Stomach smooth muscle (tissue), 2 donors: ENCODE data around the gene C1orf210.

ENCODE experiments used
- H3K27ac ChIP-seq: one replicate; pipeline ENCODE4 v1.7.0; 2013; ENCODE audit warnings: mild to moderate bottlenecking, low read length, inconsistent platforms
- H3K27me3 ChIP-seq, 2 donors: one replicate each; pipeline ENCODE4 v1.7.0; 2013; ENCODE audit warnings: low read length in 2 of 2; ENCODE audit not compliant: insufficient read depth in 2 of 2, control insufficient read depth in 1 of 2
- H3K36me3 ChIP-seq, 2 donors: one replicate each; pipeline ENCODE4 v1.7.0; 2013; ENCODE audit warnings: low read length in 2 of 2; ENCODE audit not compliant: control insufficient read depth in 2 of 2, insufficient read depth in 2 of 2
- H3K4me1 ChIP-seq: one replicate; pipeline ENCODE4 v1.7.0; 2013; ENCODE audit warnings: low read length; ENCODE audit not compliant: control insufficient read depth, insufficient read depth
- H3K4me3 ChIP-seq, 2 donors: one replicate each; pipeline ENCODE4 v1.7.0; 2013; ENCODE audit warnings: low read length in 2 of 2
- H3K9ac ChIP-seq, 2 donors: one replicate each; pipeline ENCODE4 v1.7.0; 2013; ENCODE audit warnings: low read length in 2 of 2, mild to moderate bottlenecking in 1 of 2
- H3K9me3 ChIP-seq, 2 donors: one replicate each; pipeline ENCODE4 v1.7.0; 2013; ENCODE audit warnings: low read length in 2 of 2; ENCODE audit not compliant: control insufficient read depth in 2 of 2
- donor health status: healthy.
- donor health status: Pancreatic carcinoma.

C1orf210 gene

GRCh38 chr1:43292679-43293078 lies 7.3 kb upstream of the C1orf210 start:
- Histone ChIP-seq H3K36me3 (no peaks in the 10 kb centered on the region), H3K9ac (no peak overlapping the region), H3K27me3 (no peaks in the 10 kb centered on the region), H3K27ac (no peak overlapping the region), H3K4me3 (no peak overlapping the region), H3K4me1 (peaks cover 9% of the 10 kb centered on the region), H3K9me3 (no peaks in the 10 kb centered on the region)

DNA sequence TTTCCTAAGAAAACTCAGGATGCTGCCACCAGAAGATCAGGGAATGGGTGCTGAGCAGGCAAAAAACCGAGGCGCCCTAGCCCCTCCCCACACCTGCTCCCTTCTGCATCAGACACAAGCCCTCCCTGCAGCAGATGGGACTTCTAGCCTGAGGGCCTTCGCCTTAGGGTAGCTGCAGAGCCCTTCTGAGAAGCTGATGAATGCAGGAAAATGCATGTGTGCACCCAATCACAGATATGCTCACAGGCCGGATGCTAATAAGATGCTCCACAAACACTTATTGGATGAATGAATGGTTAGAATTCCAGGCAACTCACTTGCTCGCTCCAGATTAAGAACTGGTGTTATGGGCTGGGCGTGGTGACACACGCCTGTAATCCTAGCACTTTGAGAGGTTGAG lies 6.8 kb upstream of the C1orf210 start:
- Histone ChIP-seq H3K27me3 (no peaks in the 10 kb centered on the region), H3K4me1 (peaks cover 9% of the 10 kb centered on the region), H3K9ac (no peak overlapping the region), H3K4me3 (no peak overlapping the region), H3K36me3 (no peaks in the 10 kb centered on the region), H3K9me3 (no peaks in the 10 kb centered on the region), H3K27ac (no peak overlapping the region)

DNA sequence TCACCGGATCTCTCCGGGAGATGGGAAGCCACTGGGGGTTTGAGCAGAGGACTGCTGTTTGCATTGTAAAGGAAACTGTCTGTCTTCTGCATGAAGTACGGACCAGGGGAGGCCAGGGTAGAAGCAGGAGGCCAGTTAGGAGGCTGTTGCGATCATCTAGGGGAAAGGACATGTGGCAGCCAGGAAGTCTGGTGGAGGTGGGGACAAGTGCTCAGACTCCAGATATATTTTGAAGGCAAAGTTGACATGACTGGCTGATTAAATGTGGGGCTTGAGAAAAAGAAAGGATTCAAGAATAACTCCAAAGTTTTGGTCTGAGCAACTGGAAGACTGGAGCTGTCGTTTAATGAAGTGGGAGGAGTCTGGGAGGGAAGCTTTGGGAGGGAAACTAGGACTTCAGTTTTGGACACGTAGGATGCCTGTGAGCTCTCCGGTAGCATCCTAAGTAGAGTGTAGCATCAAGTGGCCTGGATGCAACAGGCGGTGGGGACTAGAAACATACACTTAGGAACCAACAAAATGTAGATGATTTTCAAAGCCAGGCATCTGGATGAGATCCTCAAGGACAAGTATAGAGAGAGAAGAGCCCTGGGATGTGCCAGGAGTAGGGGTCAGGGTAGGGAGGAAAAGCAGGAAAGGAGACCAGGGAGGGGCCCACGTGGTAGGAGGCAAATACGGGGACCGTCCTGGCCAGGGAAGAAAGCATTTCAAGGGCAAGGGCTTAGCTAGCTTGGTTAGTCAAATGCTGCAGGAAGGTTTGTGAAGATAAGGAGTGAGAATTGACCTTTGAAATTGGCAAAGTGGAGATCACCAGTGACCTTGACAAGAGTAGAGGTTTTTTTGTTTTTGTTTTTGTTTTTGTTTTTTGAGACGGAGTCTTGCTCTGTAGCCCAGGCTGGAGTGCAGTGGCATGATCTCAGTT lies 3.7 kb upstream of the C1orf210 start:
- Histone ChIP-seq H3K27me3 (peaks cover 5 to 10% of the 10 kb centered on the region in 2 donors), H3K4me3 (no peak overlapping the region), H3K36me3 (no peaks in the 10 kb centered on the region), H3K27ac (no peak overlapping the region), H3K9ac (no peak overlapping the region), H3K9me3 (no peaks in the 10 kb centered on the region), H3K4me1 (no peaks in the 10 kb centered on the region)

DNA sequence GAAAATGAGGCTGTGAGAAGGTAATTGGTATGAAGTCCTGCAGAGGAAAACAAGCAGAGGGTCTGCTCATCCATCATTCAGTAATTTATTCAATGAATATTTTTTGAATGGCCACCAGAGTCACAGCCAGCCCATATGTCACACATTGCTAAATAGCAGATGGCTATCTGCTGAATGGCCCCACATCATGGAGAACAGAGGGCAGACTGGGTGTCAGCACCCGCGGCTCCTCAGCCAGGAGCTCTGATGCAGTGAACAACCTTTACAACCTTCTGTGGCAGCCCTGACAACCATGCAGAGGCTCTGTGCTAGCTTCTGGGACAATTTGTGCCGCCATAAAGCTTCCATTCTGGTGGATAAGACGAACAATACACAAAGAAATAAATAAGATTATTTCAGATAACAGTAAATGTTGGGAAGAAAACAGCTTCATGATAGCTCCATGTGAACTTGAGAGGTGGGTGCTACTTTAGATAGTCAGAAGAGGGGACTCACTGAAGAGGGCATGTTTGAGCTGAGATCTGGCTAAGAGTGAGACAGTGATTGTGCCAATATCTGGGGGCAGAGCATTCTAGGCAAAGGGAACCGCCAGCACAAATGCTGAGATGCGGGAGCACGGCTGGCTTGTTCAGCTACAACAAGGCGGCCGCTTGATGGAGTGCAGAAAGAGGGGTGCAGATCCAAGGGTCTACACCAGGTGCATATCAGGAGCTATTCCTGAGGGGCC lies 2.8 kb upstream of the C1orf210 start:
- Histone ChIP-seq H3K27ac (no peak overlapping the region), H3K4me3 (no peak overlapping the region)

DNA sequence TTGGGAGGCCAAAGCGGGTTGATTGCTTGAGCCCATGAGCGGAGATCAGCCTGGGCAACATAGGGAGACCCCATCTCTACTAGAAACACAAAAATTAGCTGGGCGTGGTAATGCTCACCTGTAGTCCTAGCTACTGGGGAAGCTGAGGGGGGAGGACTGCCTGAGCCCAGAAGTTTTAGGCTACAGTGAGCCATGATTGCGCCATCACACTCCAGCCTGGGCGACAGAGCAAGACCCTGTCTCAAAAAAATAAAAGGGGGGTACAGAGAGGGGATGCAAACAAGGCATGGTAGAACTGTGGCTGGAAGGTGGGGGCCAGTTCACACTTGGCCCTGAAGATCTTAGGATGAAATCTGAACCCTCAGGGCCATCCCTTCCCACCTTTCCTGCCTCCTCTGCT lies 1.2 kb upstream of the C1orf210 start:
- no peak overlapping the region for H3K9ac ChIP-seq
- no peaks in the 10 kb centered on the region for H3K4me1 ChIP-seq
- no peaks in the 10 kb centered on the region for H3K9me3 ChIP-seq
- H3K36me3 ChIP-seq, result no peaks in the 10 kb centered on the region
- H3K4me3 ChIP-seq, result no peak overlapping the region
- H3K27ac ChIP-seq, result no peak overlapping the region
- H3K27me3 ChIP-seq, result peaks cover 8 to 12% of the 10 kb centered on the region in 2 donors

More for the DNA sequence above, 2.8 kb upstream of the C1orf210 start:
- Histone ChIP-seq H3K36me3 (no peaks in the 10 kb centered on the region), H3K9ac (no peak overlapping the region), H3K9me3 (no peaks in the 10 kb centered on the region), H3K27me3 (peaks cover 5 to 12% of the 10 kb centered on the region in 2 donors), H3K4me1 (no peaks in the 10 kb centered on the region)

GRCh38 chr1:43286115-43286514 lies 734 bp upstream of the C1orf210 start:
- no peak overlapping the region for H3K9ac ChIP-seq
- H3K36me3 ChIP-seq, result no peaks in the 10 kb centered on the region
- H3K9me3 ChIP-seq, result no peaks in the 10 kb centered on the region
- no peak overlapping the region for H3K27ac ChIP-seq
- no peak overlapping the region for H3K4me3 ChIP-seq
- H3K4me1 ChIP-seq, result no peaks in the 10 kb centered on the region
- H3K27me3 ChIP-seq, result peaks cover 8 to 12% of the 10 kb centered on the region in 2 donors

DNA sequence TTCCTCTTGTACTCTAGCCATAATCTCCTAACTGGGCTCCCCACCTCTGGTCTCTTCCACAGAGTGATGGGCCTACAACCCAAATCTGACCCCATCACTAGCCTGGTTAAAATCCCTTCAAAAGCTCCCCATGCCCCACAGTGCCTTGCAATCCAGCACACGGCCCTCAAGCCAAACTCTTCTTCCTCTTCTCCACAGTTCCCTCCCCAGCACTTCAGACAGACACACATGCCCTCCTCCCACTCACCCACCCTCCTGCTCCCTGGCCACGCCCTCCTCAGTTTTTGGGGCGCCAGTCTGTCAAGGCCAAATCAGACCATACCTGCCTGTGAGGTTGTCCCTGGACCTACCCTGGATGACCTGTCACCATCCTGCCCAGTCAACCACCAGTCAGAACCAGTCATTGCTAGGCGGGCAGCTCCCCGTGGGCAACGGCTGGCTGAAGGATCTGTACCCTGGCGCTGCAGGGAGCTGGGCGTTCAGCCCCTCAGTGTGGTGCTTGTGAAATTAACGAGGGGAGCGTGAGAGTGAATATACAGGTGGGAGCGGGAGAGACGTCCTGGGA lies 753 bp downstream of the C1orf210 start:
- Histone ChIP-seq H3K9ac (no peak overlapping the region), H3K27me3 (peaks cover 8 to 12% of the 10 kb centered on the region in 2 donors), H3K27ac (no peak overlapping the region), H3K36me3 (no peaks in the 10 kb centered on the region), H3K4me1 (no peaks in the 10 kb centered on the region), H3K9me3 (no peaks in the 10 kb centered on the region), H3K4me3 (no peak overlapping the region)

GRCh38 chr1:43284065-43284464 lies 1.3 kb downstream of the C1orf210 start:
- H3K36me3 ChIP-seq, result no peaks in the 10 kb centered on the region

GRCh38 chr1:43282220-43283195 lies 2.9 kb downstream of the C1orf210 start:
- H3K9me3 ChIP-seq, result no peaks in the 10 kb centered on the region
- no peak overlapping the region for H3K4me3 ChIP-seq
- H3K27ac ChIP-seq, result no peak overlapping the region
- H3K4me1 ChIP-seq, result no peaks in the 10 kb centered on the region
- H3K9ac ChIP-seq, result no peak overlapping the region
- H3K36me3 ChIP-seq, result no peaks in the 10 kb centered on the region
- peaks cover 8 to 12% of the 10 kb centered on the region in 2 donors for H3K27me3 ChIP-seq

More at GRCh38 chr1:43284065-43284464, 1.3 kb downstream of the C1orf210 start:
- Histone ChIP-seq H3K9ac (no peak overlapping the region), H3K4me1 (no peaks in the 10 kb centered on the region), H3K27me3 (peaks cover 8 to 12% of the 10 kb centered on the region in 2 donors), H3K27ac (no peak overlapping the region), H3K4me3 (no peak overlapping the region), H3K9me3 (no peaks in the 10 kb centered on the region)

- H3K27me3 ChIP-seq, result peaks cover 8 to 12% of the 10 kb centered on the region in 2 donors
- no peaks in the 10 kb centered on the region for H3K36me3 ChIP-seq
- H3K27ac ChIP-seq, result no peak overlapping the region
- no peaks in the 10 kb centered on the region for H3K4me1 ChIP-seq
- H3K9me3 ChIP-seq, result no peaks in the 10 kb centered on the region
- no peak overlapping the region for H3K4me3 ChIP-seq
- no peak overlapping the region for H3K9ac ChIP-seq
Observed at GRCh38 chr1:43280692-43281091, 4.7 kb downstream of the C1orf210 start.
